ENCODE measurements around the gene BCAS1.

BCAS1 gene

GRCh38 chr20:54103067-54103761 lies 32.8 kb upstream of the BCAS1 start:
- no peak for DNase-seq (ENCODE audit: low read depth in 2 of 2)

DNA sequence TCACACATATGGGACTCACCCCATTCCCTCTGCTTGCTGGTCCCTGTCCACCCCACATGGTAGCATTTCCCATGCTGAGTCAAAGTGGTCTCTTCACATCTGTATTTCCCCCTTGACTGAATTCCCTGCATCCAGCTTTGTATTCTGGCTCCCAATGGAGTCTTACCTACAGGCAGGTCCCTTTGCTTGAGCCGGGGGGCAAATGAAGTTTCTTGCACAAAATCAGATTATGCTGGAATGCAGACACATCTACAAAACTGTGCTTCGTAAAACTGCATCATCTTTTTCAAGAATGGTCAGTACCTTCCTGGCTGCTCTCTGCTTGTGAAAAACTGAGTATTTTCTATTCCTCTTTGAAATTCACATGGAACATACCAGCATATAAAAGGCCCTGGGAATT lies 32.1 kb upstream of the BCAS1 start:
- no peak for DNase-seq (ENCODE audit: low read depth in 2 of 2)

- DNase-seq (ENCODE audit: low read depth in 2 of 2) = no peak
Observed at GRCh38 chr20:54100563-54100962, 30.2 kb upstream of the BCAS1 start.

- DNase-seq (ENCODE audit: low read depth in 2 of 2) = no peak
Observed at GRCh38 chr20:54099894-54100293, 29.5 kb upstream of the BCAS1 start.

DNA sequence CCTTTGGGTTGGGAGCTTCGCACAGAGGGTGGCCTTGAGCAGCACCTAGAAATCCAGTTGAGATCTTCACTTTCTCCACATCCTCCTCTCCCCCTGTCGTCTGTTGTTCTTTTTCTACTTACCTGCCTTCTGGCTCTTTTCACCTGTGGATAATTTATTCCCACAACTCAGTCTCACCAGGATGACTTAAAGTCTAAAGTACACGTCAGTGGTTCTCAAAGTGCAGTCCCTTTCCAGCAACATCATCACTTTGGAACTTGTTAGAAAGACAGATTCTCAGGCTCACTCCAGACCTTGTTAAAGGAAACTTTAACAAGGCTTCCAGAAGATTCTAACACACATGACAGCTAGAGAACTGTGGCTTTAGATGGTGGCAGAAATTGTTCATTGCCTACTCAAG lies 27.7 kb upstream of the BCAS1 start:
- DNase-seq (ENCODE audit: low read depth in 2 of 2) = no peak

DNA sequence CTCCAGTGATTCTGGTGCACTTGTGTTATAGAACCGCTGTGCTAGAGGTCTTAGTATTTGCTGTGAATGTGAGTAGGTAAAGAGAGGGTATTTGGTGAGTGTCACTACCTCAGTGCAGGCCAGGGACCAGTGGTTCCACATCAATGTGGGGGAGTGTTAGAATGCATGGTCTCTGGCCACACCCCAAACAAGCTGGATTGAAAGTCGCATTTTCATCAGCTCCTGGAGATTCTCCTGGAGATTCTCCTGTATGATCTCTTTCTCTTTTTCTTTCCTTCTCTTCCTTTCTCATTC lies 26.8 kb upstream of the BCAS1 start:
- DNase-seq (ENCODE audit: low read depth in 2 of 2) = no peak

- no peak for DNase-seq (ENCODE audit: low read depth in 2 of 2)
Observed at GRCh38 chr20:54095824-54096223, 25.4 kb upstream of the BCAS1 start.

- DNase-seq (ENCODE audit: low read depth in 2 of 2) = no peak
Observed at GRCh38 chr20:54094268-54094580, 23.8 kb upstream of the BCAS1 start.

- no peak for DNase-seq (ENCODE audit: low read depth in 2 of 2)
Observed at GRCh38 chr20:54093423-54094267, 23.3 kb upstream of the BCAS1 start.

- DNase-seq (ENCODE audit: low read depth in 2 of 2) = no peak
Observed at GRCh38 chr20:54092021-54092420, 21.6 kb upstream of the BCAS1 start.

- DNase-seq (ENCODE audit: low read depth in 2 of 2) = no peak
Observed at GRCh38 chr20:54091120-54091480, 20.7 kb upstream of the BCAS1 start.

GRCh38 chr20:54090230-54091119 lies 20.1 kb upstream of the BCAS1 start:
- DNase-seq (ENCODE audit: low read depth in 2 of 2) = no peak

- DNase-seq (ENCODE audit: low read depth in 2 of 2) = no peak
Observed at GRCh38 chr20:54088430-54088829, 18.0 kb upstream of the BCAS1 start.

DNA sequence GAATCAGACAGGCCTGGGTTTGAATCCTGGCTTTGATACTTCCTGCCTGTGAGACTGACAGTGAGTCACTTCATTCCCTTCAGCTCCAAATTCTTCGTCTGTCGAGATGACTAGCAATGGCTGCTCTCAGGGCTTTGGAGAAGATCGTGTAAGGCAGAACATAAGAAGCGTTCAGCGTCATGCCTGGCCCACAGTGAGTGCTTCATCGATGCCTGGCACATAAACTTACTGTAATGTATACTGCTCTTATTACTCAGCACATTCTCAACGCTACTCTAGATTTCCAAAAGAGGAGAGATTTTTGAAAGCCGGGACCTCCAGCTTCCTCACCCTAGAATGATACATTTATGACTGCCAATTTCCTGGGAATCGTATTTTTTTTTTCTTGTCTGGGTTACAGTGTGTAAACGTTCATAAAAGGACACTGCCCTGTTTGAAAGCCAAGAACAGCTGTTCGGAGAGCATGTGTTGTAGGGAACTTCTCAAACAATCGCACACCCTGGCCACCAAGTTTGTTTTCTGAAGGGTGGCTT lies 16.2 kb upstream of the BCAS1 start:
- DNase-seq (ENCODE audit: low read depth in 2 of 2) = no peak

DNA sequence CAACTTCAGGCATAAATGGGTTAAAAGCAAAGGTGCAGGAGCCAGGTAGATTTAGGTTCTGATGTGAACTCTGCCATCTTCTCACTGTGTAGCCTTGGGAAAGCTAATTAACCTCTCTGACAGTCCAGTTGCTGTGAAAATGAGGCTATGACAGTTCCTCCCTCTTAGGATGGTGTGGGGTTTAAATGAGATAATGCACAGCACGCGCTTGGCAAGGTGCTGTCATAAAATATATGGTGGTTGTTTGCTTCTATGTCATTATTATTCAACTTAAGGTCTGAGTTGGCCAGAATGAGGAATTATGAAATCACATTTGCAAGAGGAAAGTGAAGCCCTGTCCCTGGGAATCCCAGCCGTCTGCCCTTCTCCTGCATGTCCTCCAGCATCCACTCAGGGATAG lies 15.5 kb upstream of the BCAS1 start:
- DNase-seq (ENCODE audit: low read depth in 2 of 2) = no peak

DNA sequence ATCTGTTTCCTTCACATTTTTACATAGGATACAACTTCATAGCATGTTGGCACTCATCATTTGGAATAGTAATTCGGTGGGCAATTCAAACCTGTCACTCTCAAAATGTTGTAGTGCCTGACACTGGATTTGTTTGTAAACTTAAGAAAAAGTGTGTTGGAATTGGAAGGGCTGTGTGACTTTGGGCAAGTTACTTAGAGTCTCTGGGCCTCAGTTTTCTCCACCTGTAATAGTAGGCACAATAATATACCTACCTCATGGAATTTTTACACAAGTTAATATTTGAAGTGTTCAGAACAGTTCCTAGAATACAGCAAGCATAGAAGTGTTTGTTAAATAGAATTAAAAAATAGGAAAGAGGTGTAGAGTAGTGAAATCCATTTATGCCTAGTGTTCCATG lies 15.0 kb upstream of the BCAS1 start:
- no peak for DNase-seq (ENCODE audit: low read depth in 2 of 2)

DNA sequence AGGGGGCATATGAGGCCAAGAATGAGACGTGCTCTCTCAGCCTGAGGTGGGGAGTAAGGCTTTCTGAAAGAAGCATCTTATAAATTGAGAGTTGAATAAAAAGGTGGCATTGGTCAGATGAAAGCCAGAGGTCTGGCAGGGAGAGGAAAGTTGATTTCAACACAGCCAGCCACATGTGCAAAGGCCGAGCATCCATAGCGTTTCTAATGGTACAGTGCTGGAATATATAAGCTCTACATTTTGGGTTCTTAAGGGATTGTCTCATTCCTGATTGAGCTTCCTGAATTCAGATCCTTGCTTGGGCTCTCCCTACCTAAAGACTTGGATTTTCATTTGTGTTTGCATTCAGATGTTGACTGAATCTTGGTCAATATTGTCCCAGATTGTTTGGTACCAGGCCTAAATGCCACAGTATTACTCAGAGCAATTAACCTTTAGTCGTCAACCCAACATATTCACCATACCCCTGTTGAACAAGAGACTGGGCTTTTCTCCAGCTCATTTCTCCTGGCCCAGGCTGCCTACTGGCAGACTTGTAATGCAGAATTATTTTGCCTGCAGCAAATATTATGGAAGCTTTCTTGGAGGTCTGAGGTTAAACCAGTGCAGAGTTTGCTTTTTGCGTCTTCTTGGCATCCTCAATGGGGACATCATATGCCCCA lies 14.5 kb upstream of the BCAS1 start:
- DNase-seq (ENCODE audit: low read depth in 2 of 2) = no peak

DNA sequence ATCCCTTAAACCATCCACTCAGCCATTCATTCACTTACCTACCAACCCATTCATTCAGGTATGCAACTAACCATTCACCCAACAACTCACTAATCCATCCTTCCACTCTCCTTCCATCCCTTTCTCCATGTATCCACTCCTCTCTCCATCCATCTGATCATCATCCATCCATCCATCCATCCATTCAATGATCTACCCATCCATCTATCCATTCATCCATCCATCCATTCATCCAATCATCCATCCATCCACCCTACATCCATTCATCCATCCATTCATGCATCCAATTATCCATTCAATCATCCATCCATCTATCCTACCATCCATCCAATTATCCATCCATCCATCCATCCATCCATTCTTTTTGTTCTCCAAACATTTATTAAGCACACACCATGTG lies 13.8 kb upstream of the BCAS1 start:
- no peak for DNase-seq (ENCODE audit: low read depth in 2 of 2)

GRCh38 chr20:54083459-54083858 lies 13.1 kb upstream of the BCAS1 start:
- no peak for DNase-seq (ENCODE audit: low read depth in 2 of 2)

GRCh38 chr20:54082100-54082499 lies 11.7 kb upstream of the BCAS1 start:
- no peak for DNase-seq (ENCODE audit: low read depth in 2 of 2)

GRCh38 chr20:54079652-54080051 lies 9.3 kb upstream of the BCAS1 start:
- no peak for DNase-seq (ENCODE audit: low read depth in 2 of 2)
